ENCODE measurements around the gene BLOC1S1. TPM values are rescaled to one million over a fixed set of nuclear protein-coding genes. Genes with fewer than 3 reads are reported as not detected.

Gene BLOC1S1
- total RNA-seq, 1 donor from 2014 or later = 173 TPM

DNA sequence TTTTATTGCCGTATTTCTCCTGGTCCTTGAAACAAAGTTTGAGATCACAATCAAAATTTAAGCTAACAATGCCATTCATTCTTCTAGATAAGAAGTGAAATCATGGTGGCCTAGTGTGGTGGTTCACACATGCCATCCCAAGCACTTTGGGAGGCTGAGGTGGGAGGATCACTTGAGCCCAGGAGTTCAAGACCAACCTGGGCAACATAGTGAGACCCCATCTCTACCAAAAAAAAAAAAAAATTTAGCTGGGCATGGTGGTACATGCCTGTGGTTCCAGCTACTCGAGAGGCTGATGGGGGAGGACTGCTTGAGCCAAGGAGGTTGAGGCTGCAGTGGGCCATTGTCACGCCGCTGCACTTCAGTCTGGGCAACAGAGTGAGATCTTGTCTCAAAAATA, 51.3 kb downstream of the BLOC1S1 start:
- no peak for TF ChIP-seq POLR2AphosphoS5 (IDR thresholded peaks at IDR 0.05; ENCODE audit: insufficient read depth in 1 of 2, low read depth in 1 of 2)
- TF ChIP-seq, protein P1, sequence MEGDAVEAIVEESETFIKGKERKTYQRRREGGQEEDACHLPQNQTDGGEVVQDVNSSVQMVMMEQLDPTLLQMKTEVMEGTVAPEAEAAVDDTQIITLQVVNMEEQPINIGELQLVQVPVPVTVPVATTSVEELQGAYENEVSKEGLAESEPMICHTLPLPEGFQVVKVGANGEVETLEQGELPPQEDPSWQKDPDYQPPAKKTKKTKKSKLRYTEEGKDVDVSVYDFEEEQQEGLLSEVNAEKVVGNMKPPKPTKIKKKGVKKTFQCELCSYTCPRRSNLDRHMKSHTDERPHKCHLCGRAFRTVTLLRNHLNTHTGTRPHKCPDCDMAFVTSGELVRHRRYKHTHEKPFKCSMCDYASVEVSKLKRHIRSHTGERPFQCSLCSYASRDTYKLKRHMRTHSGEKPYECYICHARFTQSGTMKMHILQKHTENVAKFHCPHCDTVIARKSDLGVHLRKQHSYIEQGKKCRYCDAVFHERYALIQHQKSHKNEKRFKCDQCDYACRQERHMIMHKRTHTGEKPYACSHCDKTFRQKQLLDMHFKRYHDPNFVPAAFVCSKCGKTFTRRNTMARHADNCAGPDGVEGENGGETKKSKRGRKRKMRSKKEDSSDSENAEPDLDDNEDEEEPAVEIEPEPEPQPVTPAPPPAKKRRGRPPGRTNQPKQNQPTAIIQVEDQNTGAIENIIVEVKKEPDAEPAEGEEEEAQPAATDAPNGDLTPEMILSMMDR (IDR thresholded peaks at IDR 0.05) = no peak
- no peak for TF ChIP-seq POLR2A (IDR thresholded peaks at IDR 0.05)
- Histone ChIP-seq H3K4me3 (no peak overlapping the region), H3K27me3 (no peaks in the 10 kb centered on the region), H3K9me3 (no peaks in the 10 kb centered on the region), H3K36me3 (peaks cover 0 to 21% of the 10 kb centered on the region in 2 donors), H3K27ac (no peak overlapping the region), H3K4me1 (no peaks in the 10 kb centered on the region)
- intact Hi-C loops (cut with DNase I) = no loop called here
- DNase-seq (ENCODE audit: extremely low spot score in 2 of 2) = no peak

Small RNA genes lying within 50 kb of the gene (small RNA-seq; reads per million reads assigned to genes)
- not detected for gene AC009779.1
- not detected for gene RF00017

Other genes starting within 250 kb of the BLOC1S1 start
- gene OR6C70, start 245.9 kb upstream of the BLOC1S1 start, total RNA-seq = not detected
- gene OR6C68, start 223.7 kb upstream of the BLOC1S1 start, total RNA-seq = not detected
- gene OR6C4, start 166.4 kb upstream of the BLOC1S1 start, total RNA-seq = not detected
- not detected for gene OR2AP1, start 143.6 kb upstream of the BLOC1S1 start, total RNA-seq
- gene OR10P1, start 79.2 kb upstream of the BLOC1S1 start, total RNA-seq = not detected
- gene ITGA7, start 8.1 kb upstream of the BLOC1S1 start, total RNA-seq = 23.6 TPM
- 10.6 TPM for gene RDH5, start 4.3 kb downstream of the BLOC1S1 start, total RNA-seq
- gene CD63, start 13.0 kb downstream of the BLOC1S1 start, total RNA-seq = 568 TPM
- 7.6 TPM for gene GDF11, start 27.1 kb downstream of the BLOC1S1 start, total RNA-seq
- gene SARNP, start 101.7 kb downstream of the BLOC1S1 start, total RNA-seq = 33.1 TPM
- 9.8 TPM for gene ORMDL2, start 102.0 kb downstream of the BLOC1S1 start, total RNA-seq
- 29.2 TPM for gene DNAJC14, start 113.5 kb downstream of the BLOC1S1 start, total RNA-seq
- gene MMP19, start 126.9 kb downstream of the BLOC1S1 start, total RNA-seq = 21.6 TPM
- gene PYM1, start 211.8 kb downstream of the BLOC1S1 start, total RNA-seq = 25.8 TPM
- 140 TPM for gene DGKA, start 215.1 kb downstream of the BLOC1S1 start, total RNA-seq
- 1.2 TPM for gene PMEL, start 250.0 kb downstream of the BLOC1S1 start, total RNA-seq

Measured in vagina (tissue), 2 donors.